ENCODE data around the gene VIPR2. TPM values are rescaled to one million over a fixed set of nuclear protein-coding genes. Genes with fewer than 3 reads are reported as not detected.

Gene VIPR2
- total and polyA plus RNA-seq, 2 experiments from 2014 or later = 1.3 to 2.7 TPM

DNA sequence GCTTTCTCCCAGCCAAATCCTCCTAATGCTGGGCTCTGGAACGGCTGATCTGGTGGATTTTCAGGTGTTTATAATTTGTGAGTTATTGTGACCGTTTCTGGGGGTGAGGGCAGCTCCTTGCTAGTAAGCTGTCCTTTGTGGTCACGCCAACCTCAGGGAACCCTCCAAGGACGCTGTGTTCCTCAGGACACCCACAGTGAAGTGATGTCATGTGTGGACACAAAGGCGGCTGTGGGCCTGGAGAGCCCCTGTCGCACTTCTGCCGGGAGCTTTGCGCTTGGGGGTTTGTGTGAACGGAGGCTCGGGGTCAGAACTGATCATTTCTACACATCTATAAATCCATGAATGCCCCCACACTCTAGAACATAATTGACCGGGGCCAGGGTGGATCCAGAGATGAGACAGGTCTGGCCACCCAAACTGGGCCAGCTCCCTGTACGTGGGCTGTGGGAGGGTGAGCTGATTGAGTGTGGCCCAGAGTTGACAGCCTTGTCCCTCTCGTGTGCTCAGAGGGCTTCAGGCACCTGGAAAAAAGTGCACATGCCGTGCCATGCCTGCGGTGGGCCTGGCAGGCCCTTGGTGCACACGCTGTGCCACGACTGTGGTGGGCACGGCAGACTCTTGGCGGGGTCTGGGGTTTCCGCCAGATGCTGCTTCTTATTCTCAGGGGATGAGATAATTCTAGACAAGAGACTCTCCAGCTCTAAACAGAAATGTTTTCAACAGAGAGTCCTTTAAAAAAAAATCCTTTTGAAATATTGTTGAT lies 130.2 kb downstream of the VIPR2 start:
- H3K79me2 ChIP-seq (replicated peaks; ENCODE audit: insufficient read depth) = no peaks in the 10 kb centered on the region
- Mint-ChIP-seq H3K27me3 (ENCODE audit: insufficient read depth, low read depth, poor library complexity) (peaks cover 26% of the 10 kb centered on the region), H3K4me3 (no peak overlapping the region), H3K4me1 (peaks cover 16% of the 10 kb centered on the region), H3K36me3 (ENCODE audit: low read depth) (peaks cover 16% of the 10 kb centered on the region), H3K27ac (no peak overlapping the region), H3K9me3 (peaks cover 91% of the 10 kb centered on the region)
- TF ChIP-seq CREB1 (CRISPR knock-in tag; IDR thresholded peaks at IDR 0.05; ENCODE audit: low read depth) (no peak), ZNF114 (CRISPR knock-in tag; IDR thresholded peaks at IDR 0.05) (no peak)
- TF ChIP-seq, protein P1, sequence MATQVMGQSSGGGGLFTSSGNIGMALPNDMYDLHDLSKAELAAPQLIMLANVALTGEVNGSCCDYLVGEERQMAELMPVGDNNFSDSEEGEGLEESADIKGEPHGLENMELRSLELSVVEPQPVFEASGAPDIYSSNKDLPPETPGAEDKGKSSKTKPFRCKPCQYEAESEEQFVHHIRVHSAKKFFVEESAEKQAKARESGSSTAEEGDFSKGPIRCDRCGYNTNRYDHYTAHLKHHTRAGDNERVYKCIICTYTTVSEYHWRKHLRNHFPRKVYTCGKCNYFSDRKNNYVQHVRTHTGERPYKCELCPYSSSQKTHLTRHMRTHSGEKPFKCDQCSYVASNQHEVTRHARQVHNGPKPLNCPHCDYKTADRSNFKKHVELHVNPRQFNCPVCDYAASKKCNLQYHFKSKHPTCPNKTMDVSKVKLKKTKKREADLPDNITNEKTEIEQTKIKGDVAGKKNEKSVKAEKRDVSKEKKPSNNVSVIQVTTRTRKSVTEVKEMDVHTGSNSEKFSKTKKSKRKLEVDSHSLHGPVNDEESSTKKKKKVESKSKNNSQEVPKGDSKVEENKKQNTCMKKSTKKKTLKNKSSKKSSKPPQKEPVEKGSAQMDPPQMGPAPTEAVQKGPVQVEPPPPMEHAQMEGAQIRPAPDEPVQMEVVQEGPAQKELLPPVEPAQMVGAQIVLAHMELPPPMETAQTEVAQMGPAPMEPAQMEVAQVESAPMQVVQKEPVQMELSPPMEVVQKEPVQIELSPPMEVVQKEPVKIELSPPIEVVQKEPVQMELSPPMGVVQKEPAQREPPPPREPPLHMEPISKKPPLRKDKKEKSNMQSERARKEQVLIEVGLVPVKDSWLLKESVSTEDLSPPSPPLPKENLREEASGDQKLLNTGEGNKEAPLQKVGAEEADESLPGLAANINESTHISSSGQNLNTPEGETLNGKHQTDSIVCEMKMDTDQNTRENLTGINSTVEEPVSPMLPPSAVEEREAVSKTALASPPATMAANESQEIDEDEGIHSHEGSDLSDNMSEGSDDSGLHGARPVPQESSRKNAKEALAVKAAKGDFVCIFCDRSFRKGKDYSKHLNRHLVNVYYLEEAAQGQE (IDR thresholded peaks at IDR 0.05; ENCODE audit: unreplicated experiment) = no peak
- TF ChIP-seq, protein P2, sequence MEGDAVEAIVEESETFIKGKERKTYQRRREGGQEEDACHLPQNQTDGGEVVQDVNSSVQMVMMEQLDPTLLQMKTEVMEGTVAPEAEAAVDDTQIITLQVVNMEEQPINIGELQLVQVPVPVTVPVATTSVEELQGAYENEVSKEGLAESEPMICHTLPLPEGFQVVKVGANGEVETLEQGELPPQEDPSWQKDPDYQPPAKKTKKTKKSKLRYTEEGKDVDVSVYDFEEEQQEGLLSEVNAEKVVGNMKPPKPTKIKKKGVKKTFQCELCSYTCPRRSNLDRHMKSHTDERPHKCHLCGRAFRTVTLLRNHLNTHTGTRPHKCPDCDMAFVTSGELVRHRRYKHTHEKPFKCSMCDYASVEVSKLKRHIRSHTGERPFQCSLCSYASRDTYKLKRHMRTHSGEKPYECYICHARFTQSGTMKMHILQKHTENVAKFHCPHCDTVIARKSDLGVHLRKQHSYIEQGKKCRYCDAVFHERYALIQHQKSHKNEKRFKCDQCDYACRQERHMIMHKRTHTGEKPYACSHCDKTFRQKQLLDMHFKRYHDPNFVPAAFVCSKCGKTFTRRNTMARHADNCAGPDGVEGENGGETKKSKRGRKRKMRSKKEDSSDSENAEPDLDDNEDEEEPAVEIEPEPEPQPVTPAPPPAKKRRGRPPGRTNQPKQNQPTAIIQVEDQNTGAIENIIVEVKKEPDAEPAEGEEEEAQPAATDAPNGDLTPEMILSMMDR (conservative IDR thresholded peaks at IDR 0.05; ENCODE audit: low read depth in 2 of 2) = no peak
- no peaks in the 10 kb centered on the region for H3K9me2 ChIP-seq (ENCODE audit: insufficient read depth)
- no peak overlapping the region for H2AFZ ChIP-seq
- DNase-seq (ENCODE audit: low spot score) = no peak
- H3K4me1 ChIP-seq (ENCODE audit: insufficient read depth) = peaks cover 15% of the 10 kb centered on the region
- no peaks in the 10 kb centered on the region for H3K36me3 ChIP-seq (ENCODE audit: insufficient read depth)
- H3F3A ChIP-seq (replicated peaks; ENCODE audit: low read depth) = no peaks in the 10 kb centered on the region
- H3K4me3 ChIP-seq = no peak overlapping the region
- no peak for ATAC-seq
- no peaks in the 10 kb centered on the region for H3K27me3 ChIP-seq (ENCODE audit: insufficient read depth)
- H4K20me1 ChIP-seq (replicated peaks; ENCODE audit: insufficient read depth) = no peaks in the 10 kb centered on the region
- H3K27ac ChIP-seq (ENCODE audit: low read depth) = no peak overlapping the region
- H3K4me2 ChIP-seq = no peak overlapping the region

DNA sequence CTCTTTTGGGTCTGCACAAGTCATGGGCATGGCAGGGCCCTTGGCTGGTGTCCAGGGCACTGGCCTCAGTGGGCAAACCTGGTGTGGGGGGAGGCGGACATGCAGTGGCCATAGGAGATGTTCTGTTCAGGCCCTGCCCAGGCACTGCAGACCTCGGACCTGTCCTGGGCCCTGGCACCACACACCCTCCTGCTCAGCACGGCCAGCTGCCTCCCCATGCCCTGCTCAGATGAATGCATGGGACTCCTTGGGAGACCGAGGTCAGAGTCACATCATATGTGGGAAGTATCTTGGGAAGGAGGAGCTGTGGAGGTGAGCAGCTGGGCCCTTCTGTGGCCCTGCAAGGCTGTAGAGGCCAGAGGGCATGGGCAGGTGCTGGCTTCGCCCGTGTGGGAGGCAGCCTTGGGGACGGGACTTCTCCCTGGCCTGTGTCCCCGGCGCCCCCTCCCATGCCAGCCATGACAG lies 130.8 kb downstream of the VIPR2 start:
- Mint-ChIP-seq H3K4me3 (no peak overlapping the region), H3K36me3 (ENCODE audit: low read depth) (peaks cover 13% of the 10 kb centered on the region), H3K27ac (no peak overlapping the region), H3K27me3 (ENCODE audit: insufficient read depth, low read depth, poor library complexity) (peaks cover 24% of the 10 kb centered on the region), H3K9me3 (peaks cover 89% of the 10 kb centered on the region), H3K4me1 (peaks cover 16% of the 10 kb centered on the region)
- Histone ChIP-seq H3K4me3 (no peak overlapping the region), H3K4me1 (ENCODE audit: insufficient read depth) (peaks cover 15% of the 10 kb centered on the region), H4K20me1 (replicated peaks; ENCODE audit: insufficient read depth) (no peaks in the 10 kb centered on the region), H3K27me3 (ENCODE audit: insufficient read depth) (no peaks in the 10 kb centered on the region), H3K9me2 (ENCODE audit: insufficient read depth) (no peaks in the 10 kb centered on the region), H3K27ac (ENCODE audit: low read depth) (no peak overlapping the region), H3K36me3 (ENCODE audit: insufficient read depth) (no peaks in the 10 kb centered on the region), H3F3A (replicated peaks; ENCODE audit: low read depth) (no peaks in the 10 kb centered on the region), H2AFZ (no peak overlapping the region), H3K79me2 (replicated peaks; ENCODE audit: insufficient read depth) (no peaks in the 10 kb centered on the region), H3K4me2 (no peak overlapping the region)
- DNase-seq (ENCODE audit: low spot score) (no peak), ATAC-seq (no peak)
- TF ChIP-seq JUNB (IDR thresholded peaks at IDR 0.05; ENCODE audit: unreplicated experiment) = no peak
- no peak for TF ChIP-seq STAT1 (IDR thresholded peaks at IDR 0.05; ENCODE audit: unreplicated experiment)
- TF ChIP-seq, protein P2 (conservative IDR thresholded peaks at IDR 0.05; ENCODE audit: low read depth in 2 of 2) = no peak
- no peak for TF ChIP-seq CREB1 (CRISPR knock-in tag; IDR thresholded peaks at IDR 0.05; ENCODE audit: low read depth)
- TF ChIP-seq, protein P1 (IDR thresholded peaks at IDR 0.05; ENCODE audit: unreplicated experiment) = no peak
- TF ChIP-seq EZH2phosphoT487 (IDR thresholded peaks at IDR 0.05; ENCODE audit: unreplicated experiment) = no peak
- no peak for TF ChIP-seq NANOG (IDR thresholded peaks at IDR 0.05; ENCODE audit: borderline replicate concordance)

Measured in GM23338 (cell line).